ENCODE measurements around the gene EXOSC5.
A peak's percentile ranks its signal among the peaks of the same experiment; 100 is the strongest.
"Not testable (repeated sequence)": the region's sequence is repeated elsewhere in the genome, so short reads cannot be mapped to it uniquely, and the experiment has no call there.

Gene EXOSC5

DNA sequence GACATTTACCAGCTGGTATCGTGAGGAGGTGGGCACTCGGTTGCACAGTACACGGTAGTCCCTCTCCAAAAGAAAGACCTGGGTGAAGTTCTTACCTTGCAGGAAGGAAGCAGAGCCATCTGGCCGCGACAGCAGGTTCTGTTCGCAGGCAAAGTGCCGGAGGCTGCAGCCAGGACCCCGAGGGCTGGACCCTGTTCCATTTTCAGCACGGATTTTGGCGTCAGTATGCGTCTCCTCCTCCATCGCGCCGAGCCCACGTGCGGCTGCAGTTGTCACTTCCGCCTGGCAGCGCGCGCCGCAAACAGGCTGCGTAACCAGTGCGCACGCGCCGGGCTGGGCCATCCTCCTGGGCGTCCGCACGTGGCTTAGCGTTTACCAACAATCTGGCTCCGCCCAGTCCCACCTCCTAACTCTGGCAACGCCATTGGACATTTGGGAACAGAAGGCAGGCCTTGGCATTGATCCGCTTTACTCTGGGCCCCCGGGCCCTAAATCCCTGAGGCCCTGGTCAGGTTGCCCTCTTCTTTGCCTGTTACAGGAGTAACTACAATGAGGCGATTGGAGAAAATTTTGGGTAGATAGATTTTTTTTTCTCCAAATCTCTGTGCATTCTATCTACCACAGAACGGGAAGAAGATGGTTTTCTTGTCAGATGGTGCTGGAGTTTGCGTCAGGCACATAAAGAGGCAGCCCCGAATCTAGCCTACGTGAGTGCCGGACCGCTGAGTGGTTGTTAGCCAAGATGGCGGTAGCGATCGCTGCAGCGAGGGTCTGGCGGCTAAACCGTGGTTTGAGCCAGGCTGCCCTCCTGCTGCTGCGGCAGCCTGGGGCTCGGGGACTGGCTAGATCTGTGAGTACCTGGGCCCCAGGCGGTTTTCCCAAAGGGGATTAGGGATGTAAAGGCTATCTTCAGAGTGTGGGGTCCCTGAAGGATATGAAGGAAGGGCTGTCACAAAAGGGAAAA lies at the start of gene EXOSC5, which contains the start of gene BCKDHA:
EXOSC5 (minus strand) TSS at position 274 of the 964 bp plus-strand sequence; CDS start at position 243, 31 bp downstream.
BCKDHA (plus strand) TSS at position 733 of the 964 bp plus-strand sequence; CDS start at position 743, 10 bp downstream.
- DNase-seq (ENCODE audit: low spot score), result peak; percentile 99

DNA sequence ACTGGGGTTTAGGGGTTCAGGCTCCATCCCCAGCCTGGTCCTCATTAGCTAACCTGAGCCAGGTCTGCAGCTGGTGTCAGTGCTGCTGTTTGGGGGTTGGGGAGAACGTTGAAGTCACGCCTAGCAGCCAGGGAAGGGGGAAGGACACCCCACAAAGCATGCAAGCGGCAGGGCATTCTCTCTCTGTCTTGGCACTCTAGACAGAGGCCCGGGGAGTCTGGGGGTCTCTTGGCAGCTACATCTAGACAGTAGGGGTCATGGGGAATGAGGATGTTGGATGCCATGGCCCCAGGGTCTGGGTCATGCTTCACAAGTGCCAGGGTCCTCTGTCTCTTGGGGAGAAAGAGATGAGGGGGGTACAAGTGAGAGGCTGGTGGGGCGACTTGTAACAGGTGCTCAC lies 48.4 kb upstream of the EXOSC5 start:
- DNase-seq (ENCODE audit: low spot score), result no peak

DNA sequence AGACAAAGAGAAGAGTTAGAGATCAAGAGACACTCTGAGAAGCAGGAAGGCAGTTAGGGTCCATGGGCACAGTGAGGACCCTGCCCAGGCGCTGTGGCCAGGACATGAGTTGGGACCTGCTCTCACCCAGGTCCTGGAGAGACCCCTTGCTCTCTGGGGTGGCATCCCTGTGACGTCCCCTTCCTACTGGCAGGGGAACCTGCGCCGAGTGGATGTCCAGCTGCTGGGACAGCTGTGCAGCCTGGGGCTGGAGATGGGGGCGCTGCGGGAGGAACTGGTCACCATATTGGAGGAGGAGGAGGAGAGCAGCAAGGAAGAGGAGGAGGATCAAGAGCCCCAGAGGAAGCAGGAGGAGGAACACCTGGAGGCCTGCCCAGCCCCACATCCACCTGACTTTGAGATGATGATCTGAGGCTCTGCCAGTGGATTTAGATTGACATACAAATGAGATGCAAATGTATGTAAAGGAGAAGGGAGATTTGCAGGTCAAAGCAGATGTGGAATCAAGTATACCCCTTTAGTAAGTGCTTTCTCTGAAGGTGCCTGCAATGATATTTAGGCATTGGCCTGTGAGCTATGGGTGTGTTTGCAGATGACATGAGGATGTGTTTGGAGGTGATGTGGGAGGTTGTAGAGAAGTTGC lies 46.8 kb upstream of the EXOSC5 start:
- no peak for DNase-seq (ENCODE audit: low spot score)

DNA sequence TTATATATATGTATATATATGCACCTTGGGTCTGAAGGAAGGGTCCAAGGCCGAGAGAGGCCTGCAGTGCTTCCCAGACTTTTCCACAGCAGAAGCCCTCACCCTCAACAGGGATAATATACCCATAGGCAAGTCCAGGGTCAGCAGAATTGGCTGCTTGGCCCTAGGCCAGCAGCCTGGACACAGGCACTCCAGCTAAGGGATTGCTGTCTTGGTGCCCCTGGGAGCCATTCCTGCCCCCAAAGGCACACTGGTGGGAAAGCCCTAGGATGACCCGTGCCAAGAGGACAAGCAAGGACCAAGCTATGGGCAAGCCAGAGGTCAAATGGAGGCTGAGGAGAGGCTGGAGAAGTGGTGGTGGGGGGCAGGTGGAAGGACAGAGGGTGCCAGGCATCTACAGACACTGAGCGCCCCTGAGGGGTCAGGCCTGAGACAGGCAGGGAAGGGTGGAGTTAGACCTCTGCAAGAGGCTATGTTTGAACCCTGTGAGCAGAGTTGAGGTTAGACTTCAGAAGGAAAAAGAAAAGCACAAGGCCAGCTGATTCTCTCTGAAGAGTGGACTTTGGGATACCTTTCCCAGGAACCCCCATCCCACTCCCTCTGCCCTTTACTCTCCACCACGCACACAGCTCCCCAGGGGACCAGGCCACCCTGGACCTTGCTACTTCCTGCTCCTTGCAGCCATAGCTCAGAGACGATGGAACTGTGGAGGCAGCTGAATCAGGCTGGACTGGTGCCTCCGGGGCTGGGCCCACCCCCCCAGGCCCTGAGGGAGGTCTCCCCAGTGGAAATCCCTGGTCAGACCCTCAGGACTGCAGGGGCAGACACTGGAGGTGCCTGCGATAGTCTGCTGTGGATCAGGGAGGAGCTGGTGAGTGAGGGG lies 45.6 kb upstream of the EXOSC5 start, which contains the start of gene ERICH4:
ERICH4 (plus strand) TSS at position 684 of the 883 bp plus-strand sequence; CDS start at position 698, 14 bp downstream.
- no peak for DNase-seq (ENCODE audit: low spot score)

DNA sequence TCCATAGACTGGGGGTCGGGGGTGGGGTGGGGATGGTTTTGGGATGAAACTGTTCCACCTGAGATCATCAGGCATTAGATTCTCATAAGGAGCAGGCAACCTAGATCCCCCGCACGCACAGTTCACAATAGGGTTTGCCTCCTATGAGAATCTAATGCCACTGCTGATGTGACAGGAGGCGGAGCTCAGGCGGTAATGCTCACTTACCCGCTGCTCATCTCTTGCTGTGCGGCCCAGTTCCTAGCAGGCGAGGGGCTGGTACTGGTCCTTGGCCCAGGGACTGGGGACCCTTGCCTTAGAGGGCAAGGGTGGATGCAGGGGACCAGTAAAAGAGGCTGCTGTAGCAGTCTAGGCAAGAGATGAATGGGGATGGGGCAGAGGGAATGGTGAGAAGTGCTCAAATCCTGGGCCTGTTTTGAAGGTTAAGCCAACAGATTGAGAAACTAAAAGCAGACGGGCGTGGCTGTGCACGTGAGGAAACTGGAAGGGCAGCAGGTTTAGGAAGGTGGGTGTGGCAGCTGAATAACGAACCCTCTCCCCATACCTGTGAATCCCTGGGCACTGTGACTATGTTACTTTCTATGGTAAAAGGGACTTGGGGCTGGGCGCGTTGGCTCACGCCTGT lies 44.3 kb upstream of the EXOSC5 start:
- DNase-seq (ENCODE audit: low spot score), result no peak

DNA sequence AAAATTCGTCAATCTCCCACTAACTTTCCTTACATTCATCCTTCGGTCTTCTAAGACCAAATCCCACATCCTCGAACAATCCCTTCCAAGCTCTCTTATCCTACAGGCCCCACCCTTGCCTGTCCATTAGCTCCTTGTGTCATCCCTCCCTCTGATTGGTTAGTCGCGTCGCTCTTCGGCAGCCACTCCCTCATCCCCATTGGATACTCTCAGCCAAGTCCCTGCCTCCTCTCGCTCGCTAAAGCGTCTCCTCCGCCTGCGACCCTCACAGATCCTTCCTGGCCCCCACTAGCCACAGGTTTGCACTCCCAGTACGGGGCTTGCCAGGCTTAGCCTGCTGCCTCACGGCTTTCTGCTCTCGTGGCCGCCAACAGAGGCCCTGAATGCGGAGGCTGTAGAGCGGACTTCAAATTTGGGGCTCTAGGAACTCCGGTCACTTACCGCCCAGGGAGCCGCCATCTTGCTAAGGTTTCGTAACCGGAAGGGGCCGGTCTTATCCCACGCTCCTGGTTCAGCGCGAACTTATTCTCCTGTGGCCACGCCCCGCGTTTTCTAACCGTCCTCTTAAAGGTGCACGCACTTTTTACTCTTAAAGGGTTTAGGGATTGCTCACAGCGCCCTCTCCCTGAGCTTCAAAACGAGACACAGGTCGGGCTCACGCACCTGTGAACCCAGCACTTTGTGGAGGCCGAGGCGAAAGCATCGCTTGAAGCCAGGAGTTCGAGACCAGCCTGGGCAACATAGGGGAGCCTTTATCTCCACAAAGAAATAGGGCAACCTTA lies 42.5 kb upstream of the EXOSC5 start, which contains the start of gene DMAC2:
DMAC2 (minus strand) TSS at position 472 of the 782 bp plus-strand sequence; CDS start at position 459, 13 bp downstream.
- peak; percentile 96 for DNase-seq (ENCODE audit: low spot score)

DNA sequence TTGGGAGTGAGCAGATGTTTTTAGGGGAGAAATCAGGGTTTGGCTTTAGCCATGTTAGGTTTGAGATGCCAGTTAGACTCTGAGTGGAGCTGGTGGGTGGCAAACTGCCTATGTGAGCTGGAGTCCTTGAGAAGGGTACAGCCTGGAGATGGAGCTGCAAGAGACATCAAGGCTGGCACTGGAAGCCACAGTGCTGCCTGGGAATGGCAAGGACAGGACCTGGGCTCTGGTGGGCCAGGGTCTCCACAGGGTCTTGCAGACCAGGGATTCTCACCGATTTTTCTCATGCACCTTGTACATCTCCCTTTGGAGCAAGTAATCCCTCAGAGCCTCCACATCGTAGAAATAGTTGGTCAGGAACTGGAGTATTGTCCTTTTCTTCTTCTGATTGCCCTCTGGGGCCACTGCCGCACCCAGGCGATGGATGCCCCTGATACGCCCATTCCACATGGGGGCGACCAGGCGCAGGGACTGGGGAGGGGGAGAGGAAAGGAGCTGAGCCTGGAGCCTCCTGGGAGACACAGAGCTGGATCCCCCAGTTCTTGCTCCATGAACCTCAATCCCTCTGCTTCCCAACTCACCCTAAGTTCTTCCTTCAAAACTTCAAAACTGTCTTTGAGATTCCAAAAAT lies 40.9 kb upstream of the EXOSC5 start:
- DNase-seq (ENCODE audit: low spot score), result no peak

DNA sequence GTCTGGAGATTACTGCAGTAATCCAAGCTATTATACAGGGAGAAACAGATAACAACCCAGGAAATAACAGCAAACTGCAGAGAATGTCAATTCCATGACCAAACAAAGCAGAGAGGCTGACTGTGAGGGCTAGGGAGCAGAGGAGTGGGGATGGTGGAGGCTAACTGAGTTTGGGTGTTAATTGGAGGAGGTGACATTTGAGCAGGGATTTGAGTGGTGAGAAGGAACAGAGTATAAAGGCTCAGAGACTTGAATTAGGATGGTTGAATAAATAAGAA lies 39.5 kb upstream of the EXOSC5 start:
- DNase-seq (ENCODE audit: low spot score), result no peak

DNA sequence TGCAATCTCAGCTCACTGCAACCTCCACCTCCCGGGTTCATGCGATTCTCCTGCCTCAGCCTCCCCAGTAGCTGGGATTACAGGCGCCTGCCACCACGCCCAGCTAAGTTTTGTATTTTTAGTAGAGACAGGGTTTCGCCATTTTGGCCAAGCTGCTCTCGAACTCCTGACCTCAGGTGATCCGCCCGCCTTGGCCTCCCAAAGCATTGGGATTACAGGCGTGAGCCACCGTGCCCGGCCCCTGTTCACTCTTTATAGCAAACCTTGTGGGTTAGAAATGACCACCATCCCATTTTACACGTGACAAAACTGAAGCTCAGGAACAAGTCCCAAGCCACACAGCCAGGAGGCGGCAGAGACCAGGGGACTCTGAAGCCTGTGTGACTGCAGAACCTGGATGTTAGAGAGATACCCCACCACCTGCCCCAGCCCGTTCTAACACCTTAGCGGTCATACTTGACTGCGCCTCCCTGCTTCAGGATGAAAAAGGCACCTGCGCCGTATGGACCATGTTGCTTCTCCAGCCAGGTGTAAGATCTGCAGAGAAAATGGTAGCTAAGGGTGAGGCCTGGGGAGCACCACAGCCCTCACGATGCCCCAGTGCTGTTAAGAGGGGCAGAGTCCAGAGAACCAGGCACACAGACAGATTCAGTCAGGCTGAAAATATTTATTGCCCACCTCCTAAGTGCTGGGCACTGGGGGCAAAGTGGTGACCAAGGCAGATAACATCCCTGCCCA lies 38.9 kb upstream of the EXOSC5 start:
- no peak for DNase-seq (ENCODE audit: low spot score)

DNA sequence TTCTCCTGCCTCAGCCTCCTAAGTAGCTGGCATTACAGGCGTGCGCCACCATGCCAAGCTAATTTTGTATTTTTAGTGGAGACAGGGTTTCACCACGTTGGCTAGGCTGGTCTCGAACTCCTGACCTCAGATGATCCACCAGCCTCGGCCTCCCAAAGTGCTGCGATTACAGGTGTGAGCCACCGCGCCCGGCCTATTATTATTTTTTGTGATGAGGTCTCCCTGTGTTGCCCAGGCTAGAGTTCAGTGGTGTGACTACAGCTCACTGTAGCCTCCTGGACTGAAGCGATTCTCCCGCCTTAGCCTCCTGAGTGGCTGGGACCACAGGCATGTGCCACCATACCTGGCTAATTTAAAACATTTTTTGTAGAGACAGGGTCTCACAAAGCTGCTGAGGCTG lies 38.2 kb upstream of the EXOSC5 start:
- not testable (repeated sequence) for DNase-seq (ENCODE audit: low spot score)

DNA sequence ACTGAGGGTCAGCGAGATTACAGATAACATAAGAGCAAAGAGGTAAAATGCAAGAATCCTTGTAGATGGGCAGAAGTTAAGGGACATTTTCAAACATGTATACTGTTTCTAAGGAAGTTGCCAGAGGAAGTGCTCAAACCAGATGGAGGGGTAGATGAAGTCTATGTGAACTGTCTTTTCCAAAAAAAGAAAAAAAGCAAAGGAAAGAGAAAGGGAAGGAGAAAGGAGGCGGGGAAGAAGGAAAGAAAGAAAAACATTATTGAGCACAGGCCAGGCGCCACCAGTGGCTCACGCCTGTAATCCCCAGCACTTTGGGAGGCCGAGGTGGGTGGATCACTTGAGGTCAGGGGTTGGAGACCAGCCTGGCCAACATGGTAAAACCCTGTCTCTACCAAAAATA lies 37.3 kb upstream of the EXOSC5 start:
- no peak for DNase-seq (ENCODE audit: low spot score)

DNA sequence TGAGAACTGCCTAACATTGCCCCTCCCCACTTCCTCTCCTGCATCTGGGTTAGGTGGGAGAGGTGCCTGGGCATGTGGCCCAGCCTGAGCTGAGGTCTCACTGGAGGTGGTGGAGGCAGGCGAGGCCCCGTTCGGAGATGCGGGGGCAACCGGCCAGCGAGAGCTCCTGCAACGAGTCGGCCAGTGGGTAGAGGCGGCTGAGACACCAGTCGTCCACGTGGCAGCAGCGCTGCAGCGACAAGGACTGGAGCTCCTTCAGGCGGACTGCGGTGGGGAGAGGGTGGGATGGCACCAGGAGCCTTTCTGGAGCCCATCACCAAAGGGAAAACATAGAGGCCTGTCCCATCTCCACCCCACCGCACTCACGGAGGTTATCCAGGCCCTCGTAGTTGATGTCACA lies 36.0 kb upstream of the EXOSC5 start:
- DNase-seq (ENCODE audit: low spot score), result no peak

DNA sequence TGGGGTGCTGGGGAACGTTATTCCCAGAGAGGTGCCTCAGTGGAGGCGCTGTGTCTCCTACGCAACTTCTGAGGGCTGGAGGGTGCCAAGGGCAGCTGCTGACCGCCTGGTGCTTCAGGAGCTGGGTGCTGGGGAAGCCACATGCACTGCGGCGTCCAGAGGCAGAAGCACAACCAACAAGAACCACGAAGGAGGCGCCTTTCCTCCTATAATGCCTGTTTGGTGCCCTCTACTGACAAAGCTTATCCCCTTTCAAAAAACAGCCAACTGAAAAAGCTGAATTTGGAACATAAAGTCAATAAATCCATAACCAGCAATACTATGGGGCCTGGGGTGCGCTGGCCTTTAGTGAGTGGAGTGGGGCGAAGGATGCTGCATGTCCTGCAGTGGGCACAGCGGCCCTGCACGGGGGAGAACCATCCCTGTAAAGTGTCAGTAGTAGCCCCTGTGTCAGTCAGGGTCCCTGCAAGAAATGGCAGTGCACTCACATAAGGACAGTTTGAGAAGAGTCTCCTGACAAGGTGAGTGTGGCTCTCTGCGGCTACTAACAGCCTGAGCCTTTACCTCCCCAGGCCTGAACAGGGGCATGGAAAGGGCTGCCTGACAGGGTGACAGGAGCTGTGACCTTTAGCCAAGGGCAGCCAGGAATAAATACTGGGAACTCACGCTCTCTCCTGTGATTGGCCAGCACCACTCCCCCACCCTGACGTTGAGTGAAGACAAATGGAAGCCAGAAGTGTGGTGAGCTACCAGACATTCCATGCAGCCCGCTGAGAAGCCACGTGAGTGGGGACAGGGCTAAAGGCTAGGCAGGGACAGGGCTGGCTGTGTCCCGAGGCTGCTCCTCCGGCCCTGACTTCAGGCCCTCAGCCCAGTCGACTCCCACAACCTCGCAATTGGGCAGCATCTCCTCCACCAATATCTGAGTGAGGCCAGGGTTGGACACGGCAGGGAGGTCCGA lies 34.5 kb upstream of the EXOSC5 start:
- no peak for DNase-seq (ENCODE audit: low spot score)

DNA sequence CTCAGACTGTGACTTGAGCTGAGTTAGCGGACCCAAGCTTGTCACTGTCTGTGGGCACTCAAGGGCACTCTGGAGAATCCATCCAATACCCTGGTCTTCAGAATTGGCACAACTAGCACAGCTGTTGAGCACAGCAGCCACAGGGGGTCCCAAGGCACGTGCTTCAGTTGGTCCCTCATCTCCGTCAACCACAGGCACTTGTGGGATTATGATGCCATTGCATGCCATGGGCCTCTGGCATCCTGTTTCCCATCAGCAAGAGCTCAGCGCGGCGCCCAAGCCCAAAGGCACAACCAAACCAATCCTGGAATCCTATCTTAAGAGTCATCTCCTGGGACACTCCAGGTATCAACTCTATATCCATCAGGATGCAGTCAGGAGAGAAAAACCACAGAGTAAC lies 33.8 kb upstream of the EXOSC5 start:
- DNase-seq (ENCODE audit: low spot score), result no peak

DNA sequence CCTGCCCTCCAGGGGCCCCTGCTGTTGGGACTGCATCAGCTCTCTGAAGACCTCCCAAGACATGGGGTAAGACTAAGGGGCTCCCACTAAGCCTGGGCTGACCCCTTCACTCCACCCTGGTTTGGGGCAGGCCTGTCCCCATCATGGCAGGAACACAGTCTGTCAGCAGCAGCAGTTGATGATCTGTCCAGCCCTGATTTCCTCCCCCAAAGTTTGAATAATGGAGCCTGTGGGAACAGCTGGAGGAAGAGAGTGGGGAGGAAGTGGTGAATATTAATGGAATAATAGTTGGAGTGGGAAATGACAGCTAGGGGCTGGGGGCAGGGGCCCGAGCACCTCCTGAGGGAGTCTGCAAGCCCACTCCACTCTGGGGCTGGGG lies 31.3 kb upstream of the EXOSC5 start:
- DNase-seq (ENCODE audit: low spot score), result no peak

DNA sequence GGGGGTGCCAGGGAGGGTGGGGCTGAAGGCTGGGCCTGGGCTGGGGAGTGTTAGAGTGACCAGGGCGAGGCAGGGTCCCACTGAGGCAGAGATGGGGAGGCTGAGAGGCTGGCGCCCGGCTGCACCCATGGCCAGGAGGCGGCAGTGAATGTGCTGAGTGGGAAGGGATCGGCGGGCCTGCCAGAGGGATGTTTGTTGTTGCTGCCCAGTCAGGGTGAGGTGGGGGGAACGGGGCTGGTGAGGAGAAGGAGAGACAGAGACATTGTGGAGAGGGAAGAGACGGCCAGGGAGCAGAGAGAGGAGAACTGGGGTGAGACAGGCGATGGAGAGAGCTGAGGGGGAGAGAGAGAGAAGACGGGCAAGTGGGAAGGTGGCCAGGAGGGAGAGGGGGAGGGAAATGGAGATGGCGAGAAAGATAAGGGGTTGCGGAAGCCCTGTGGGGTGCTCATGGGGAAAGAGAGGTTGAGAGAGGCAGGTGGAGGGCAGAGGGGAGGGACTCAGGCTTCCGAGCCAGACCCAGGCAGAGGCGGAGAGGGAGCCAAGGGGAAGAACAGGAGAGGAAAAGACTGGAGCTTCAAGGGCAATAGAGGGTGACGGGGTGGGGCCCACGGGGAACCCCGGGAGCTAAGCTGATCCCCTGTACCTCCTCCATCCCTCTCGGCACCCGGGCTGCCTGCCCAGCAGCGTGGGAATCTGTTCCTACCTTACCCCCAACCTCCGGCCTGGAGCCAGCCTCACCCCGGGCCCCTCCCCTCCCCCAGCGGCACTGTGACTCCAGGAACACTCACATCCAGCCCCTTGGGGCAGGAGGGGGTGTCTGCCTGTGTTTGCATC lies 30.7 kb upstream of the EXOSC5 start:
- DNase-seq (ENCODE audit: low spot score), result peak; percentile 52

DNA sequence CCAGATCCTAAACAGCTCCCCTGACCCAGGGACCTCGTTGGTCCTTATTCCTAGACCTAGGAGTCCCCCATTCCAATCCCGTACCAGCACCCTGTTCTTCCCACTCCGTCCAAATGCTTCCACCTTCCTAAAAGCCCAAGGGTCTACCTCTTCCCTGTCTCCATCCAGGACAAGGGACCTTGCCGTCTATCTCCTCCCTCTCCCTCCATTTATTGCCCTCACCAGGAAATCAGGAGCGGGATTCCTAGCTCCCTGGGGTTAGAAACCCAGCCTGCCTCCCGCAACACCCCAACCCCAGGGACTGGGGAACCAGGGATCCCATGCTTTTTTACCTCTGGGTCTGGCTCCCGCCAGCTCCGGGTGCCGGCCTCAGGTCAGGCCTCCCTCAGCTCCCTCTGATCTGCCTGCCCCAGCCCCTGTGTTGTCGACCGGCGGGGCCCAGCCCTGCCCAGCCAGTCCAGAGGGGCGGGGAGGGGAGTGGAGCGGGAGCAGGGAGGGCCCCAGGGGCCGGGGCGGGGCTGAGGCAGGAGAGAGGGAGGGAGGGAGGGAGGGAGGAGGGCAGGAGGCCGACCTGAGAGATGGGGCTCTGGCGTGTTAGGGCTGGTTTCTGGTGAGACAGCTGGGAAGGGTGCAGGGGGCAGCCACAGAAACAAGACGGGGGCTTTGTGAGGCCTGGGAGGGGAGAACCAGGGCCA lies 29.9 kb upstream of the EXOSC5 start, which contains the start of gene B3GNT8:
B3GNT8 (minus strand) TSS at position 423 of the 695 bp plus-strand sequence. CDS start 596 bp downstream, outside the sequence.
- DNase-seq (ENCODE audit: low spot score), result peak; percentile 96
